NOMO-1 treated with DMSO at 0.1 percent for 48 hours (cell line): ENCODE data around the gene GRIP2.

ENCODE experiments used
- DNase-seq: peaks from one replicate; lab custom pipeline; 2025; ENCODE audit not compliant: unreplicated experiment; lab: John Stamatoyannopoulos, UW

GRIP2 gene

DNA sequence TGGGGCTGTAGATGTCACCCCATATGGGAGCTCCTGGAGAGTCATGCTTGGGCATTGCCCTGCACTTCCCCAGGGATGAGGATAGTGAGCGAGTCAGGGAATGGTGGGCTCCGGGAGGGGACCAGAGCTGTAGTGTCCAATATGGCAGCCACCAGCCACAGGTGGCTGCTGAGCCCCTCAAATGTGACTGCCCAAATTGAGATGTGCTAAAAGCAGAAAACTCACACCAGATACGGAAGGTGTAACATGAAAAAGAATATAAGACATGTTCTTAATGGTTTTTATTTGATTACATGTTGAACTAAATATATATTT lies 31.7 kb downstream of the GRIP2 start:
- DNase-seq, result no peak

DNA sequence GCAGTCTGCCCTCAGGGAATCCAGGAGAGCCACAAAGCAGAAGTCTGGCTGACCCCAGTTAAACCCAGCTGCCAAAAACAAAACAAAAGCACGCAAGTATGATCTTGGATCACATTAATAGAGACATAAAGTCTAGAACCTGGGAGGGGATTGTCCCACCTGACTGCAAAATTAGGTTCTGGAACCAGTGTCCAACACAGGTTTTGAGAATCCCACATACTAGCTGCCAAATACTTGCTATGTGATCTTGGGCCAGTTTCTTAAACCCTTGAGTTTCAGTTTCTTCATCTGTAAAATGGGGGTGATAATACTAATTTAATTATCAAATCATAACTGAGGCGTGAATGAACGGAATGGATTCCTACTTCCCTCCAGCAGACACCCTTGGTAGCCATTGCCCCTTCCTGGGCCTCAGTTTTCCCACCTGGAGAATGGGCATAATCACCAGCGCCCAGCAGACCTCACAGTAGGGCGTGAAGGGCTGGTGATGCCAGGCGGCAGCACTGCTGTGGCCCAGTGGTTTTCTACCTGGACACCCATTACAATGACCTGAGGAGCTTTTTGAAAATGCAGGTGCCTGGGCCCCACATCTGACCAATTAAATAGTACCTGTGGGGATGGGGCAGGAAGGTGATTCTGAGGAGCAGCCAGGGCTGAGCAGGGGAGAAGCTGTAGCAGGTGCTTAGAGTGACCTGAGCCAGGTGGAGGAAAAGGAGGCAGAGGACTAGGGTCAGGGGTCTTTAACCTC lies 32.2 kb downstream of the GRIP2 start:
- no peak for DNase-seq

DNA sequence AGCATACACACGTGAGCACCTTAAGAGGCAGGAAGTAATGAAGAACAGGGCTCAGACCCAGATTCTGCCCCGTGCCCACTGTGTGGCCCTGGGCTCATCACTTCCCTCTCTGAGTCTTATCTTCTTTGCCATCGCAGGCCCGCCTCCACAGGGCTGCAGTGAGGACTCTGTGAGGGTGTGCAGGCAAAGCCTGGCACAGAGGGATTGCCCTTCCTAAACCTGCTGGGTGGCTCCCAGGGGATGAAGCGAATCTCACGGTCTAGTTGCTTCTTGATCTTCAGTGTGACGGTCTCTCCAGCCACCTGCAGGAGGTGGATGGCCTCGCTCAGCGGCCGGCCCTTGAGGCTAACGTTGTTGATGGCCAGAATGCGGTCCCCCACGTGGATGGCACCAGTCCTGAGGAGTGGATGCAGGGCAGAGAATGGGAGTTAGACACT lies 32.8 kb downstream of the GRIP2 start:
- DNase-seq, result no peak

DNA sequence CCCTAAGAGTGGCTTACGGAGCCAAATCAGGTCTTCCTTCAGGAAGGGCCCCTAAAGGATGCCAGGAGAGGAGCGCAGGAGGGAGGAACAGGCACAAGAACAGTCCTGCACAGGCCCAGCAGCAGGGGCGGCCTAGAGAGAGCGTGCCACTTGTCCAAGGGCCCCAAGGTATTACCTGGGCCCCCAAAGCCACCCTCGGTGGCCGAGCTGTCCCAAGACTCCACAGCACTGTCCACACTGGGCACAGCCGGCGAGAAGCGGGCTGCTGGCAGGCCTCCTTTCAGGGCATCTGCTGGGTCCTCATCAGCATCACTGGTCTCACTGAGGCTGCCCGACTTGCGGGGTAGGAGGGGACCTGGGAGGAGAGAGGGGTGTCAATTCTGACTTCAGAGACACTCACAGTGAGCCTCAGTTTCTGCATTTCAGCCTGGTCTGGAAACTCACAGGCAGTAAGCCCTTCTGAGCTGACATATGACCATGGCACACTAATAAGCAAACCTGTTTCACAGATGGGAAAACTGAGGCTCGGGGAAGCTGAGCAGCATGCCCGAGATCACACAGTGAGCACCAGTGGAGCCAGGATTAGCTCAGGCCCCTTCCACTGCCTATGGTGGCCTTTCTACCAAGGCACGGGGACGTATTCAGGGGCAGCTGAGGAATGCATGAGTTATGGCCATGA lies 33.4 kb downstream of the GRIP2 start:
- no peak for DNase-seq

DNA sequence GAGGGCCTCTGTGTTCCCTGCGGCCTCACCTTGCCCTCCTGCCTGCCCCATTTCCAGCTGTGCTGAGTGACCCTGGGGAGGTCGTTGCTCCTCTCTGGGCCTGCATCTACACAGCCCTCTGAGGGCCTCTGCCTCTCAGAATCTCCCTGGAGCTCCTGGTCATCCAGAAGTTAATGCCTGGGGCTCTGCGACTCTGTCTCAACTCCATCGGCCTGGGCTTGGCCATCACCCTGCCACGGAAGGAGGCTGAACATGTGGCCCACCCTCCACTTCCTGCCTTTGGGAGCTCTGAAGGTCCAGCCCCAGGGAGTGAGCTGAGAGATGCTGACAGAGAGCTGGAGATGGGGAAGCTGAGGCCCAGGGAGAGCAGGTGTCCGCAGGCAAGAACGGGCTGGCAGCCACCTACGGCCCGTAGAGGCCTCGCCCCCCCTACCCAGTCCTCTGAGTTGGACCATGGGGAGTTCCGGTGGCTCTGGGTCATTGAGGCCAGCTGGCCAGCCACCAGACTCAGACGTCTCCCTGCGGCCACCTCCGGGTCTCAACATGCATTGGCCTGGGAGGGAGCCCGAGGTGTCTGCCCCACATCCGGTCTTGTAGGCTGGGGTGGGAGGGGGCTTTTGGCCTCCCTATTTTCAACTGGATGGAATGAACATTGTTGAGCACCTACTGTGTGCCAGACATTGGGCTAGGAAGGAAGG lies 34.2 kb downstream of the GRIP2 start:
- DNase-seq, result no peak

DNA sequence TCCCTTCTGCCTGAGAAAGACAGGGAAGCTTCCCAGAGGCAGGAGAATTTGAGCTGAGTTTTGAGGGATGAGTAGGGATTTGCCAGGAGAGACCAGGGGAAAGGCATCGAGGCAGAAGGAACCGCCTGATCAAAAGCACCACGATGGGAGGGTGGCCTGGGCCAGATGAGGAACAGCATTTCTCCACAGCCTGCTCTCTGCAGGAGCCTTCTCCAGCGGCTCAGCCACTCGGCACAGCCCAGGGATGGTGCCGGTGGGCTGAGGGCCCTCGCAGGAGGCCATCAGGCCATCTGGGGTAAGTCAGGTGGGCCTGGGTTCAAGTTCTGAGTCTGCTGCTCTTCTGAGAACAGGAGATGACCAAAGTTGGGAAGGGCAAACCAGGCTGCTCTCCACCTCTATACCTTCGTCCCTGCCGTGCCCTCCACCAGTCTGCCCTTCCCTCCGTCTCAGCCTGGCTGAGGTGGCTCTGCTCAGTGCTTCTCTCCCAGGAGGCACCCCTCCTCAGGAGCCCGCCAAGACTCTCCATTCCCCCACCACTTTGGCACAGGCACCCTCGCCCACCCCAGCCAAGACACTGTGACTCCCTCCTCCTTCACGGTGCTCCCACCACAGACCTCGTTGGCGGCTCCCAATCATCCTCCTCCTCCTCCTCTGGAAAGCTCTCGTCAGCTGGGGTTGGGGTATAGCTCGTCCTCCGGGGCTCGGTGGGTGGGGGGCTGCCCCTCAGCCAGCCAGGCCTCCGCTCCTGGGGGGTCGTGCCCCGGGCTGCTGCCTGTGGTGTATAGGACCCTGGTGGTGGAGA lies 34.9 kb downstream of the GRIP2 start:
- no peak for DNase-seq

DNA sequence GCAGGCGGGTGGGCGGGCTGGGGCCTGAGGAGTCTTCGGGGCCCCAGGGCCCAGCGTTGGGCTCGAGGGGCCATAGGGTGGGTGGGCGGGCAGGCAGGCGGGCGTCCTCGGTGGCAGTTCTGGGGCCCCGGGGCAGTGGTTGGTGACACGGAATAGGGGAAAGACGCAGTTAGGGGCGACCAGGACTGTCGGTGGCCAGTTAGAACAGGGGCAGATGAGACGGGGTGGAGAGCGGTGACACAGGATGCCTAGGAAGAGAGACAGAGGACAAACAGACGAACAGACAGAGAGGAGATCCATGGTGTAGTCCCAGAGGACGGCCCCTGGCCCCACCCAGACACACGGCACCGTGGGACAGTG lies 36.5 kb downstream of the GRIP2 start:
- DNase-seq, result no peak

DNA sequence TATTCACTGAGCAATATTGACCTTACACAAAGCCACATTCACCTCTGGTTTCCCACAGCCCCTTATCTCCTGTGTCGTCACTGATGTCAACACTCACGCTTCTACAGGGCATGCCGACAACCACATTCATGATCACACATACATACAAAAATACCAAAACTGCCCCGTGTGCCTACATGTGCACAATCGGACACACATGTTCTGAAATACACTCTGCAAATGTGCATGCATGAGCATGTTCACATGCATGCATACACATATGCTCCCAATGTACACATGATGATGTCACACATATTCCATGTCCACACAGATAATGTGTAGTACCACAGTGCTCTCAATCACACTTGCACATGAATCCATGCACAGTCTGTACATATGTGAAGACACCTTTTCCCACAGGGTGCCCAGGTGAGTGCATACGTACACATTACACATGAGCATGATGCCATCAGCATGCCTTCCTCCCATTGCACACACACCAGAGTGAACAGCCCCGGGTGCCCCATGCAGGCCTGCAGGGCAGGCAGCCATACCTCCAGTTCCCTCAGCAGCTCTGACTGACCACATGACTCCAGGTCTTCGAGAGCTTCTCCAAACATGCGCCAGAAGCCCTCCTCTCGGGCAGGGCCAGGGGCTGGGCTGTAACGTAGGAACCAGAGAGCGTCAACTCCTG lies 37.0 kb downstream of the GRIP2 start:
- DNase-seq, result no peak

DNA sequence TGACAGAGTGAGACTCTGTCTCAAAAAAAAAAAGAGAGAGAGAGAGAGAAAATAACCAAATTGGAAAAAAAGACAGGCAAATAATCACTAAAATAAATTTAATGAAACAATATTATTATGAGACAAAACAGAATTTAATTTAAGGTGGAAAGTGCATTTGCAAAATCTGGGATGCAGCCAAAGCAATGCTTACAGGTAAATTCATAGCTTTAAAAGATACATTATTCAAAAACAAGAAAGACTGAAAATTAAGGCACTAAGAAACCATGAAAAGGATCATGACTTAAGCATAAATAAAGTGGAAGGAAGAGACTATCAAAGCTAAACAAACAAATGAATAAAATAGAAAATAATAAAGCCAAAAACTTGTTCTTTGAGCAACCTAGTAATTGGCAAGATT lies 37.7 kb downstream of the GRIP2 start:
- DNase-seq, result no peak

DNA sequence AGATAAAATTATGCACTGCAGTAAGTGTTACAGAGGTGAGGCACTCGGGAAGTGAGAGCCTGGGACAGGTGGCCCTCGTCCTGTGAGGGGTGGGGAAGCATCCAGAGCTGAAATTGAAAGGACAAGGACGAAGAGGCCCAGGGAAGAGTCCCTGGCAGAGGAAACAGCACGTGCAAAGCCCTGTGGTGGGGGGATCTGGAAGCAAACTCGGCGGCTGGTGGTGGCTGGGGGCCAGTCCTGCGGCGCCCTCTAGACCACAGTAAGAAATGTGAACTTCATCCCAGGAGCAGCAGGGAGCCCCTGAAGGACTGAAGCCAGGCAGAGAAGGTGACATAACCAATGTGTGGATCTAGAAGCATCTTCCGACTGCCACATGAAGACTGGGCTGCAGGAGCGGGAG lies 42.8 kb downstream of the GRIP2 start:
- no peak for DNase-seq

DNA sequence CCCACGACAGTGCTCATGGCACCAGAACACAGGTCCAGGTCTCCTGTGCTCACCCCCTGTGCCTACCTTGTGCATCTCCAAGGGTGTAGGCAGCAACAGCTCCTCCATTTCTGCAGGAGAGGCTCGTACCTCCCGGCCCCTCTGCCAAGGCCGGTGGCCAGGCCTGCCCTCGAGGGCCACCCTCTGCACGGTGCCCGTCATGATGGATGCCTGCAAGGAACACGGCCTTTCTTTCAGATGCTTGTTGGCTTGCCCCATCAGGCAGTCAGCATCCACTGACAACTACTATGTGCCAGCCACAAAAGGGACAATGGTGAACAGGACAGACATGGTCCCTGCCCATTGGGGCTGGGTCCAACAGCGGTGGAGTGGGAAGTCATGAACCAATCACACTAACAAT lies 43.8 kb downstream of the GRIP2 start:
- DNase-seq, result no peak

DNA sequence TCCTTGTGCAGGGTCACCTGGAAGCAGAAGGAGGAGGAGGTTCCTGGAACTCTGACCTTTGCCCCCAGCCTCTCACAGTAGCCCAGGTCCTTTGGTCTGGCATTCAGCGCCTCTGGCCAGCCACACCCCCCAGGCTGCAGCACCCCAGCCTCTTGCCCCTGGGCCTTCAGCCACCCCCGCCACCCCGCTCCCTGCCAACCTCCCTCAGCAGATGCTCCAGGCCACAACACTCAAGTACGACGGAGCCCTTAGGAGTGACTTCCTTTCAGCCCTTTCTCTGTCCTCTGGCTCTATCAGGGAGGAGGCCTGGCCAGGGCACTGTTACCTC lies 45.2 kb downstream of the GRIP2 start:
- DNase-seq, result no peak

DNA sequence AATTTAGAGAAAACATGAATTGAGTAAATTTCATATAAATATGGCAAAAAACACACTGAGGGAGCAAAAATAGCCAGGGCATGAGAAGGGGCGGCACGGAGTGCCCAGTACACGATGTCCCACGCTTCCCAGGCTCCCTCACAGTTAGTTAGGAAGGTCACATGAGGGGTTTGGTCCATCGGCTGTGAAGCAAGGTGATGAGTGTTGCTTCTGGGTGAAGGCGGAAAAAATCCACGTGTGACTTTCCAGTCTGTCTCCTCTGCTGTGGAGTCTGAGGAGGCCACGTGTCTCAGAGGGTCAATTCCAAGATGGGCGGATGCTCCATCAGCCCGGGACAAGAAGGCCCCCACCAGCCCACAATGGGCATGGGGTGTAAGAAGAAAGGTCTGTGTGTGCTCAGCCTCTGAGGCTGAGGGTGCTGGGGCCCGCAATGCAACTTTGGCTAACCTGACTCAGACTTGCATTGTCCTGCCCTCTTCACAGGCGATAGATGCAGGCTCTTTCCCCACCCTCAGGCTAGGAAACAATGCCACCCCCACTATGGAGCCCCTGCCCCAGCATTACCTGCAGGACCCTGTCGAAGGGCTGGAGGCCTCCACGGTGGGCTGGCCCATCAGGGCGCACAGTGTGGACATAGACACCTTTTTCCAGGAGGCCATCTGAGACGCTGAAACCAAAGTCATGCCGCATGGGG lies 45.7 kb downstream of the GRIP2 start:
- no peak for DNase-seq

DNA sequence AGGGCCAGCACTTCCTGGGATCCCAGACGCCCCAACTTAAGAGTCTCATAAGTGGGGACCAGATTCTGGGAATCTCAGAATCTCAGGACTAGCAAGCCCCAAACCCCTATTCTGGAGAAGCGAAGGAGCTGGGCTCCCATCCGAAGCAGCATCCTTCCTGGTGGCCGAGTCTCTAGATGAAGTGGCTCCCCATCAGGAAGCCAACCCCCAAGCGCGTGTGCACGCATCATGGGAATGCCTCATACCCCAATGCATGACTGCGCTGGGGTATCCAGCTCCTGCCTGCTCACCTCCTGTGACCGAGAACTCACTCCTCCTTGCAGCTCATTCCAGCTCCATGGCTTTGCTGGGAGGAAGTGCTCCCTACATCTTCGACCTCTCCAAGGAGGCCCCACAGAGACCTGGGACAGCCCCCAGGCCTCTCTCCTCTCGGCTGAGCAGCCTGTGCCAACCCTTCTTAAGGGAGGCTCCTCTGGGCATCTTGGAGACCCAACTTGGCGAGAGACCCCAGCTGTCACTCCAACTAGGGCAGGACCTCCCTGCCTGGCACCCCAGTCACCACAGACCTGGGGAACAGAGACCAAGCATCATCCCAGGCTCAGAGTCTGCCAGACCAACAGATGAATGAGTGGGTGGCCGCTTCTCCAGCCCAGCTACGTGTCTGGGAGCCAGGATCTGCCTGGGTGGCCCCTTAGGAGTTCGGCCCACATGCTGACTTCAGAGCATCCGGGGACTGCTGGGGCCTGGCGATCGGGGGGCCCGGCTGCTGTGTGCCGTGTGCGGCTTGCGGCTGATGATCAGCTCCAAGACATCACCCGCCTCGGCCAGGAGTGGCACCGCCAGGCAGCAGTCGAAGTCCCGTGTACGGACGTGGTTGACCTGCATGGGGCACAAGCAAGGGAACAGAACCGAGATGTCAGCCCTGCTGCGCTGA lies 46.9 kb downstream of the GRIP2 start:
- DNase-seq, result no peak

DNA sequence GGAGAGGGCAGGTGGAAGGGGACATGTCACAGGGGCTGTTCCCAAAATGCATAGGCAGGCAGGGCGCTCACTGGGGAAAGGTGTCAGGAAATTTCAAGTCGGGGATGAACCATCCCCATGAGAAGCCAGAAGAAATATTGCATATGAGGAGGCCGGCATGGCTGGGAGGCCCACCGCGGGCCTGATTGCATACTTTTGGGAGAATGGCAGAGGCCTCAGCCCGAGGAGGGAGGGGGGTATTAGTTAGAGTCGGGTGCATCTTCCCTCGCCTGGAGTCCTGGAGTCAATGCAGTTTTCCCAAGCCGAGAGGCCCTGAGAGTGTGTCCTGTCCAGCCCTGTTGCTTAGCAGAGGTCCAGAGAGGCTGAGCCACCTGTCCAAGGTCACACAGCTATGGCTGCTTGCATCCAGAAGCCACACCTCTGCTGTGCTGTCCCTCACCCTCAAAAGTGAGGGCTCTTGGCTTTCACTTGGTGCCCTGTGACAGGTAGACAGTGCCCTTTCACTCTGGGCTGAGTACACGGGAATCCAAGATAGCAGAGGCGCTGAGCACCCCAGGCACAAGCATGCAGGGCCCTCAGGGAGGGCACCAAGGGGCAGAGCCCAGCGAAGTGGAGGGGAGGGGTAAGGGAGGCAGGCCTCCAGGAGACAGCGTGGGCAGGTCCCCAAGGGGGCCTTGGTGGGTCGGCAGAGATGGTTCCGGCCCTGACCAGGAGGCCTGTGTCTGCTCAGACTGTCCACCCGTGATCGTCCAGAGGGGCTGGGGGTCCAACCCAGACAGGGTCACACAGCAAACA lies 48.5 kb downstream of the GRIP2 start:
- no peak for DNase-seq

DNA sequence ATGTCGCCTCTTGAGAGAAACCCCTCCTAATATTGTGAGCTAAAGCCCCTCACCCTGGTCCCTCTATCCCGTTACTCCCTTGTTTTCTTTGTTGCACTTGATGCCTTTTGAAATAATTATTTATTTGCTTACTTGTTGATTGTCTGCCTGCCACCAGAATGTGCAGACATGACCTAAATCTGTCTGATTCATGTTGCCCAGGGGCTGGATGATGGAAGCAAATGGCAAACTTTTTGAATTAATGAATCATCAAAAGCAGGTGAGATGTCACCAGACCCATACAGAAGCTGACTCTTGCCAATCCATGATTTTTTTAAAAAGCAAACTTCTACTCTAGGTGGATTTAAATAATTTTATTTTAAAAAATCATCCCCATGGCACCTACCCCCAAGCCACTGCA lies 49.3 kb downstream of the GRIP2 start:
- no peak for DNase-seq

DNA sequence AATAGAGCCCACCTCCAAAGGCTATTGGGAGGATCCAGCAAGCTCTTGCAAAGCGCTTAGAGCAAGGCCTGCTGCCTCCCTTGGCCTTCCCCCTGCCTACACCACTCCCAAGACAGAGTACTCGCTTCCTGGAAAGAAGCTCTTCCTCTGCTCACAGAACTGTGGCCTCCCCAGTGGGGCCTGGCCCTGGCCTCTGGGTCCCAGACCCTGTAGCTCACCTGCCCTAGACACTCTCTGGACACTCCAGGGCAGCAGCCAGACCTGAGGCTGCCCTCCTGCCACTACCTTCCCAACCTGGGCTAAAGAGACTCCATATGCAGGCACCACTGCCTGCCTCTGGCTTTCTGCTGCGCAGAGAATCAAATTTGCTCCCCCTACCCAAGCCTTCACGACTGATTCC lies 49.9 kb downstream of the GRIP2 start:
- DNase-seq, result no peak

DNA sequence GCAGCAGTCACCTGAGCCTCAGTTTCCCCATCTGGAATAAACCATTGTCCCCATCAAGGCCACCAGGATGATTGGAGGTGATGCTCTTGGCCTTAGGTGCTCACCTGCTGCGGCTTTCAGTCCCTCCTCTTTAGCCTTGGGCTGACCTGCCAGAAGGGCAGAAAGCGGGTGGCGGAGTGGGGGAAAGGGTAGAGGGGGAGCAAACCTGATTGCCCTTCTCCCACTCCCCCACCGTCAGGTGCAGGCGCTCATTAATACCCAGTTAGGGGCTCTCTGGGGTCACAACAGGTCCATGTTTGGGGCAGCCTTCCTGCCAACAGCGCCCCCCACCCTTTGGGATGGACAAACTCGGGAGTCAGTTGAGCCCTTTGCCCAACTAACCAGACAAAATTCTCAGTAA lies 50.5 kb downstream of the GRIP2 start:
- DNase-seq, result no peak
